Ascending aorta (tissue), 2 donors: ENCODE measurements around the gene LGI2. TPM values are rescaled to one million over a fixed set of nuclear protein-coding genes. Genes with fewer than 3 reads are reported as not detected.

Experiments
- DNase-seq, 2 donors: peaks; one replicate each; pipeline ENCODE4 v3.0.0-alpha.2; 2019; ENCODE audit warnings: low spot score in 2 of 2
- H3K27ac ChIP-seq, 2 donors: fragments of 200-600 bp; sonication (generic); one replicate each; pipeline ENCODE4 v1.5.1; 2016 to 2017; ENCODE audit warnings: mild to moderate bottlenecking in 1 of 2
- H3K27me3 ChIP-seq: fragments of 200-600 bp; sonication (generic); one replicate; pipeline ENCODE4 v1.5.1; 2017
- H3K36me3 ChIP-seq, 2 donors: fragments of 200-600 bp; sonication (generic); one replicate each; pipeline ENCODE4 v1.5.1; 2016
- H3K4me1 ChIP-seq, 2 donors: fragments of 200-600 bp; sonication (generic); one replicate each; pipeline ENCODE4 v1.5.1; 2016 to 2017; ENCODE audit warnings: mild to moderate bottlenecking in 1 of 2
- H3K4me3 ChIP-seq, 2 donors: fragments of 200-600 bp; sonication (generic); one replicate each; pipeline ENCODE4 v1.5.1; 2016 to 2017; ENCODE audit warnings: mild to moderate bottlenecking in 1 of 2
- H3K9me3 ChIP-seq, 2 donors: fragments of 200-600 bp; sonication (generic); one replicate each; pipeline ENCODE4 v1.5.1; 2016
- CTCF ChIP-seq, 3 experiments: fragments of 200-600 bp in 2 of 3; fragments of 450-650 bp in 1 of 3; sonication (generic) in 2 of 3; IDR thresholded peaks; one replicate each; pipeline ENCODE4 v1.5.1; 2016 to 2019; ENCODE audit warnings: antibody characterized with exemption in 3 of 3, mild to moderate bottlenecking in 1 of 3, moderate library complexity in 1 of 3
- intact Hi-C: fragments of 100-400 bp; cut with DNase I; formaldehyde crosslinking; loops from one replicate; pipeline ENCODE4 v1.15.1; 2023
- total RNA-seq: library from RNA; depleted of rRNA; stranded (reverse); fragments of >200 nt; gene quantifications from one replicate; pipeline ENCODE4 v1.1.0, GENCODE V29; 2016

LGI2 gene
- total RNA-seq, 1 donor from 2014 or later: 2.2 TPM

- H3K4me3 ChIP-seq: no peak overlapping the region
- H3K9me3 ChIP-seq: no peaks in the 10 kb centered on the region
- H3K27me3 ChIP-seq: no peaks in the 10 kb centered on the region
- H3K36me3 ChIP-seq: no peaks in the 10 kb centered on the region
- intact Hi-C loops: no loop called here
- no peaks in the 10 kb centered on the region for H3K4me1 ChIP-seq
- H3K27ac ChIP-seq: peak overlapping the region in 1 of 2 donors; percentile 45
- DNase-seq: peak; percentile 17 to 73
- TF ChIP-seq CTCF (IDR thresholded peaks at IDR 0.05): no peak
Observed at GRCh38 chr4:24973747-24974601, 56.8 kb downstream of the LGI2 start.

- no peak overlapping the region for H3K4me3 ChIP-seq
- H3K36me3 ChIP-seq: no peaks in the 10 kb centered on the region
- intact Hi-C loops: no loop called here
- H3K4me1 ChIP-seq: no peaks in the 10 kb centered on the region
- no peaks in the 10 kb centered on the region for H3K27me3 ChIP-seq
- TF ChIP-seq CTCF (IDR thresholded peaks at IDR 0.05): no peak
- peak overlapping the region in 1 of 2 donors; percentile 45 for H3K27ac ChIP-seq
- DNase-seq: no peak
- H3K9me3 ChIP-seq: no peaks in the 10 kb centered on the region
Observed at GRCh38 chr4:24973404-24973746, 57.4 kb downstream of the LGI2 start.

GRCh38 chr4:24971192-24971591 lies 59.6 kb downstream of the LGI2 start:
- no peak for TF ChIP-seq CTCF (IDR thresholded peaks at IDR 0.05)
- Histone ChIP-seq H3K4me3 (no peak overlapping the region), H3K4me1 (no peaks in the 10 kb centered on the region), H3K9me3 (no peaks in the 10 kb centered on the region), H3K27me3 (no peaks in the 10 kb centered on the region), H3K36me3 (no peaks in the 10 kb centered on the region), H3K27ac (no peak overlapping the region)
- no peak for DNase-seq
- intact Hi-C loops: no loop called here

DNA sequence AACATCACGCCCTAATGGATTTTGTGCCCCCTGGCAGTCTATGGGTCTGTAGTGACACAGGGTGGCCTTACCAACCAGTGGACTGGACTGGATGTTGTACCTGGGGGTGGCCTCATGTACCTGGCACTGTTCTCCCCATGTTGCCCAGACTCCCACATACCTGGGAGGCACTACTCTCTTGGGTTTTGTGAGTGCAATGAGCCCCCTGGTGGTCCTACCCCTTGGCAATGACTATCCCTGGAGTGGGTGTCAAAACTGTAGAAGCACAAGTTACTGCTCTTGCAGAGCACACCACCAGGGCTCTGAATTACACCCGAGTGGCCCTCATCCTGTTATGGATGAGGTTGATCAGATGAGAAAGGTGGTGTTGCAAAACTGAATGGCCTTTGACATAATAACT lies 60.1 kb downstream of the LGI2 start:
- no peak for TF ChIP-seq CTCF (IDR thresholded peaks at IDR 0.05)
- H3K27me3 ChIP-seq: no peaks in the 10 kb centered on the region
- H3K4me1 ChIP-seq: no peaks in the 10 kb centered on the region
- peak in 1 of 2 donors; percentile 49 for DNase-seq
- intact Hi-C loops: no loop called here
- H3K36me3 ChIP-seq: no peaks in the 10 kb centered on the region
- H3K4me3 ChIP-seq: no peak overlapping the region
- H3K9me3 ChIP-seq: no peaks in the 10 kb centered on the region
- H3K27ac ChIP-seq: no peak overlapping the region

GRCh38 chr4:24970191-24970590 lies 60.6 kb downstream of the LGI2 start:
- no peaks in the 10 kb centered on the region for H3K4me1 ChIP-seq
- no peak for TF ChIP-seq CTCF (IDR thresholded peaks at IDR 0.05)
- intact Hi-C loops: no loop called here

More at GRCh38 chr4:24970191-24970590, 60.6 kb downstream of the LGI2 start:
- Histone ChIP-seq H3K27me3 (no peaks in the 10 kb centered on the region), H3K36me3 (no peaks in the 10 kb centered on the region), H3K9me3 (no peaks in the 10 kb centered on the region), H3K27ac (no peak overlapping the region), H3K4me3 (no peak overlapping the region)
- DNase-seq: no peak
